ENCODE results near the gene IRX6. TPM values are rescaled to one million over a fixed set of nuclear protein-coding genes. Genes with fewer than 3 reads are reported as not detected.

Gene IRX6
- total RNA-seq, 1 donor from 2014 or later = 0.34 TPM

DNA sequence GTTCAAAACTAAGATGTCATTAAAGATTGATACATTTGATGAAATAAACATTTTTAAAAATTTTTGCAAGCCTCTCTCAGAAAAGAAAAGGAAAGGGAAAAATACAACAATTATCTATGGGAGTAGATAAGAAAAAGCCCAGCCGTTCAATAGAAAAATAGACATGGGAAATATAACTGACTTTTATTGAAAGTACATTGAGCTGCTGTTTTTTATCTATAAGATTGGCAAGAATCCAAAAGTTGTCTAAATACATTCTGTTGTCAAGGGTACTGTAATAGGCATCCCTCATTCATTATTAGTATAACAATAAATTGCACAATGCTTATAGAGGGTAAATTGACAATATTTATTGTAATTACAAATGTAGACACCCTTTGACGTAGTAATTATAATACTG lies 38.4 kb upstream of the IRX6 start:
- DNase-seq (ENCODE audit: low spot score in 2 of 2, unreplicated experiment in 2 of 2) = no peak
- Mint-ChIP-seq H3K36me3 (peaks cover 3% of the 10 kb centered on the region), H3K4me3 (no peak overlapping the region), H3K4me1 (peaks cover 2% of the 10 kb centered on the region), H3K9me3 (peaks cover 16% of the 10 kb centered on the region), H3K27ac (no peak overlapping the region), H3K27me3 (ENCODE audit: low read depth) (peaks cover 33% of the 10 kb centered on the region)
- TF ChIP-seq, protein P1, sequence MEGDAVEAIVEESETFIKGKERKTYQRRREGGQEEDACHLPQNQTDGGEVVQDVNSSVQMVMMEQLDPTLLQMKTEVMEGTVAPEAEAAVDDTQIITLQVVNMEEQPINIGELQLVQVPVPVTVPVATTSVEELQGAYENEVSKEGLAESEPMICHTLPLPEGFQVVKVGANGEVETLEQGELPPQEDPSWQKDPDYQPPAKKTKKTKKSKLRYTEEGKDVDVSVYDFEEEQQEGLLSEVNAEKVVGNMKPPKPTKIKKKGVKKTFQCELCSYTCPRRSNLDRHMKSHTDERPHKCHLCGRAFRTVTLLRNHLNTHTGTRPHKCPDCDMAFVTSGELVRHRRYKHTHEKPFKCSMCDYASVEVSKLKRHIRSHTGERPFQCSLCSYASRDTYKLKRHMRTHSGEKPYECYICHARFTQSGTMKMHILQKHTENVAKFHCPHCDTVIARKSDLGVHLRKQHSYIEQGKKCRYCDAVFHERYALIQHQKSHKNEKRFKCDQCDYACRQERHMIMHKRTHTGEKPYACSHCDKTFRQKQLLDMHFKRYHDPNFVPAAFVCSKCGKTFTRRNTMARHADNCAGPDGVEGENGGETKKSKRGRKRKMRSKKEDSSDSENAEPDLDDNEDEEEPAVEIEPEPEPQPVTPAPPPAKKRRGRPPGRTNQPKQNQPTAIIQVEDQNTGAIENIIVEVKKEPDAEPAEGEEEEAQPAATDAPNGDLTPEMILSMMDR (IDR thresholded peaks at IDR 0.05; ENCODE audit: unreplicated experiment) = no peak

DNA sequence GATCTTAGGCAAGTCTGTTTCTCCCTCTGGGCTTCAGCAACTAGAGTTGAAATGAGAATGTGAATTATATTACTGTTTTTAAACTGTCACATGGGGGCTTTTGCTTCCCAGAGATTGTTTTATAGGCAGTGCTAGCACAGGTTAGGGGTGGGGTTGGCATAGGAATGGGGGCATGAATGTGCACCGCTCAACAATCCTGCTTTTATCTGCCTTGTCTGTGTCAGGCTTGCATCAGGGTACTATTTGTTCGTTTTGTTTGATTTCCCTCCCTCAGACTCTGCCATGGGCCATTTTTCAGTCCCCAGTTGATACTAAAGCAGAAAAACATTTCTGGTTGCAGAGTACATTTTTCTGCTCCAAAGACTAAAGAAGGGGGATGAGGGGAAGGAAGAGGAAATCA lies 34.6 kb upstream of the IRX6 start:
- H3K27ac Mint-ChIP-seq = no peak overlapping the region
- no peak overlapping the region for H3K4me3 Mint-ChIP-seq
- peaks cover 11% of the 10 kb centered on the region for H3K4me1 Mint-ChIP-seq
- peaks cover 16% of the 10 kb centered on the region for H3K9me3 Mint-ChIP-seq
- TF ChIP-seq, protein P1 (IDR thresholded peaks at IDR 0.05; ENCODE audit: unreplicated experiment) = no peak
- H3K27me3 Mint-ChIP-seq (ENCODE audit: low read depth) = peaks cover 23% of the 10 kb centered on the region
- H3K36me3 Mint-ChIP-seq = peaks cover 3% of the 10 kb centered on the region
- no peak for DNase-seq (ENCODE audit: low spot score in 2 of 2, unreplicated experiment in 2 of 2)

DNA sequence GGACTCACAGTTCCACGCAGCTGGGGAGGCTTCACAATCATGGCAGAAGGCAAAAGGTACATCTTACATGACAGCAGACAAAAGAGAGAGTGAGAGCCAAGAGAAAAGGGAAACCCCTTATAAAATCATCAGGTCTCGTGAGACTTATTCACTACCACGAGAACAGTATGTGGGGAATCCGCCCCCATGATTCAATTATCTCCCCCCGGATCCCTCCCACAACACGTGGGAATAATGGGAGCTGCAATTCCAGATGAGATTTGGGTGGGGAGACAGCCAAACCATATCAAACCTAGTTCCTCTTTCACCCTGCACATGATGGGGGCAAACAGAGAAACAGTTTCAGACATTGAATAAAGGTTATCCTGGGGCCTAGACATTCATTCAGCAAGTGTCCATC lies 32.2 kb upstream of the IRX6 start:
- TF ChIP-seq, protein P1 (IDR thresholded peaks at IDR 0.05; ENCODE audit: unreplicated experiment) = no peak
- Mint-ChIP-seq H3K36me3 (peaks cover 3% of the 10 kb centered on the region), H3K27ac (no peak overlapping the region), H3K9me3 (peaks cover 16% of the 10 kb centered on the region), H3K27me3 (ENCODE audit: low read depth) (peaks cover 17% of the 10 kb centered on the region), H3K4me3 (no peak overlapping the region), H3K4me1 (peaks cover 15% of the 10 kb centered on the region)
- DNase-seq (ENCODE audit: low spot score in 2 of 2, unreplicated experiment in 2 of 2) = no peak

DNA sequence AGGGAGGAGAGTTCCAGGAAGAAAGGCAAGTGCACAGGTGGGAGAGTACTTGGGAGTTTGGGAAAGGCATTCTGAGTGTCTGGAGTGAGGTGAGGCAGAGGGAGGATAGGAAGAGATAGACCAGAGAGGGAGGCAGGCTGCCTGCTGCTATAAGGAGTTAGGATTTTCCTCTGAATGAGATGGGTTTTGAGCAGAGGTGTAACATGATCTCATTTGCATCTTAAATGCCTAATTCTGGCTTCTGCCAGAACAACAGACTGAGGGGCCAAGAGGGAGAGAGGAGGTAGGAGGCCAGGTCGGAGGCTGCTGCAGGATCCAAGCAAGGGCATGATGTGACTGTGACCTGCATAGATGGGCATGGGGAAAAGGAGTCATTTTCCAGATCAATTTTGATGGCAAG lies 31.5 kb upstream of the IRX6 start:
- DNase-seq (ENCODE audit: low spot score in 2 of 2, unreplicated experiment in 2 of 2) = no peak
- TF ChIP-seq, protein P1 (IDR thresholded peaks at IDR 0.05; ENCODE audit: unreplicated experiment) = no peak
- Mint-ChIP-seq H3K4me1 (peaks cover 15% of the 10 kb centered on the region), H3K27me3 (ENCODE audit: low read depth) (peaks cover 16% of the 10 kb centered on the region), H3K36me3 (peaks cover under 1% of the 10 kb centered on the region), H3K27ac (no peak overlapping the region), H3K9me3 (peaks cover 13% of the 10 kb centered on the region), H3K4me3 (no peak overlapping the region)

DNA sequence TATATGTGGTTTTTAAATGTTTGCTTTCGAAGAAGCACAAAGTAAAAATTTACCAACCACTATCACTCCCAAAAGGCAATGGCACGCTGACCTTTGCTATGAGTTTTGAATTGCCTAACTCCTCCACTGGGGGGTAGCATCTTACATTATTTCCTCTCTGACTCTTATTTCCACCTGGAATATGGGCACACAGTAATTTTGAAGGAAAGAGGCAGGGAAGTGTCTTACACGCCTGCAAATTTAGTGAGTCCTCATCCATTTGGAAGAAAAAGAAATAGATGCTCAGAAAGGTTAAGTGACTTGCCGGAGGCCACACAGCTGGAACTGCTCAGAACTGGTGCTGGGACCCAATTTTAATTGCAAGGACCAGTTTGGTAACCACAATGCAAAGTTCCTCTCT lies 29.9 kb upstream of the IRX6 start:
- Mint-ChIP-seq H3K9me3 (peaks cover 7% of the 10 kb centered on the region), H3K27ac (no peak overlapping the region), H3K4me1 (peaks cover 15% of the 10 kb centered on the region), H3K4me3 (no peak overlapping the region), H3K27me3 (ENCODE audit: low read depth) (peaks cover 28% of the 10 kb centered on the region), H3K36me3 (peaks cover 2% of the 10 kb centered on the region)
- DNase-seq (ENCODE audit: low spot score in 2 of 2, unreplicated experiment in 2 of 2) = no peak
- TF ChIP-seq, protein P1 (IDR thresholded peaks at IDR 0.05; ENCODE audit: unreplicated experiment) = no peak

DNA sequence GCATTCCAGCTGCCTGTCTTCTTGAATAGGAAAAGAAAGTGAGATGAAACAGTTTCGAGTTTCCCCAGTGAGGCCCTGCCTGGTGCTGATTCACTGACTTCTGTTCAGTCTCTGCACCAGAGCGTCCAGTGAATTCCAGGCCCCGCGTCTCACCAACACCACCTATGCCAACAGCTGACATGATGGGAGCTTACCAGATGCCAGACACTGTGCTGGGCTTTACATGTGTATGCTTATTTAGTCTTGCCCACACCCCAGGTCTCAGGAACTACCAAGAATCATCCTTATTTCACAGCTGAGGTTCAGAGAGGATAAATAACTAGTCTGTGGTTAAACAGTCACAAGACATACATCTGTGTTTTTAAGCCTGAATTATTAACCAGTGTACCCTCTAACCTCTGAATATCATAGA lies 29.1 kb upstream of the IRX6 start:
- Mint-ChIP-seq H3K36me3 (peaks cover 2% of the 10 kb centered on the region), H3K27me3 (ENCODE audit: low read depth) (peaks cover 32% of the 10 kb centered on the region)
- TF ChIP-seq, protein P1 (IDR thresholded peaks at IDR 0.05; ENCODE audit: unreplicated experiment) = no peak

More for the DNA sequence above, 29.1 kb upstream of the IRX6 start:
- H3K27ac Mint-ChIP-seq = no peak overlapping the region
- H3K4me1 Mint-ChIP-seq = peaks cover 15% of the 10 kb centered on the region
- peaks cover 7% of the 10 kb centered on the region for H3K9me3 Mint-ChIP-seq
- H3K4me3 Mint-ChIP-seq = no peak overlapping the region
- no peak for DNase-seq (ENCODE audit: low spot score in 2 of 2, unreplicated experiment in 2 of 2)
